H1 (cell line): Measurements from ENCODE around the gene NPTXR.

Experiments used
- ATF2 ChIP-seq: IDR thresholded peaks from 2 replicates; pipeline ENCODE4 v1.6.1; 2012; ENCODE audit warnings: low read length, inconsistent platforms
- ATF3 ChIP-seq: IDR thresholded peaks from 2 replicates; pipeline ENCODE4 v1.6.1; 2011; ENCODE audit warnings: low read depth, mild to moderate bottlenecking, low read length; ENCODE audit not compliant: insufficient read depth
- CHD2 ChIP-seq: IDR thresholded peaks from 2 replicates; pipeline ENCODE4 v1.6.1; 2012; ENCODE audit warnings: low read length, improper control_type of control experiment
- CTCF ChIP-seq, 3 experiments: IDR thresholded peaks; 1 replicate in 2 of 3; 2 replicates in 1 of 3; pipeline versions ENCODE4 v1.5.1 to v1.6.1; 2011; ENCODE audit warnings: low read length in 3 of 3, mild to moderate bottlenecking in 3 of 3, inconsistent platforms in 2 of 3, low read depth in 1 of 3, moderate library complexity in 1 of 3; ENCODE audit not compliant: insufficient read depth in 1 of 3; ENCODE audit errors: control extremely low read depth in 1 of 3
- E2F6 ChIP-seq: IDR thresholded peaks from 2 replicates; pipeline ENCODE4 v1.6.1; 2012; ENCODE audit warnings: inconsistent platforms
- KDM5A ChIP-seq: fragments of 200-600 bp; IDR thresholded peaks from 2 replicates; pipeline ENCODE4 v1.7.1; 2012; ENCODE audit warnings: mild to moderate bottlenecking, low read length, inconsistent platforms, mixed read lengths
- POLR2A ChIP-seq, 2 experiments: IDR thresholded peaks; 1 replicate in 1 of 2; 2 replicates in 1 of 2; pipeline ENCODE4 v1.6.1; 2011; ENCODE audit warnings: low read depth in 2 of 2, low read length in 2 of 2, mild to moderate bottlenecking in 2 of 2; ENCODE audit errors: control extremely low read depth in 1 of 2
- RAD21 ChIP-seq, 2 experiments: IDR thresholded peaks in 1 of 2; conservative IDR thresholded peaks in 1 of 2; 2 replicates each; pipeline ENCODE4 v1.6.1; 2011; ENCODE audit warnings: low read depth in 2 of 2, low read length in 2 of 2, improper control_type of control experiment in 1 of 2, inconsistent platforms in 1 of 2, mild to moderate bottlenecking in 1 of 2, moderate library complexity in 1 of 2
- RBBP5 ChIP-seq: IDR thresholded peaks from 2 replicates; pipeline ENCODE4 v1.7.1; 2012; ENCODE audit warnings: low read depth, mild to moderate bottlenecking, inconsistent platforms, low read length, moderate library complexity, borderline replicate concordance
- SIN3A ChIP-seq, 2 experiments: IDR thresholded peaks in 1 of 2; conservative IDR thresholded peaks in 1 of 2; 2 replicates each; pipeline ENCODE4 v1.6.1; 2011 to 2012; ENCODE audit warnings: low read length in 2 of 2, improper control_type of control experiment in 1 of 2, low read depth in 1 of 2, mild to moderate bottlenecking in 1 of 2

- TF ChIP-seq ATF2 (no peak), CTCF (IDR thresholded peaks at IDR 0.05; ENCODE audit: control extremely low read depth in 1 of 3, insufficient read depth in 1 of 3, low read depth in 1 of 3, low read length in 3 of 3) (no peak), SIN3A (conservative IDR thresholded peaks at IDR 0.05 in 1 of 2, IDR thresholded peaks at IDR 0.05 in 1 of 2; ENCODE audit: low read depth in 1 of 2, low read length in 2 of 2) (no peak), KDM5A (no peak), CHD2 (no peak), ATF3 (no peak), RBBP5 (no peak), POLR2A (IDR thresholded peaks at IDR 0.05; ENCODE audit: control extremely low read depth in 1 of 2, low read depth in 2 of 2, low read length in 2 of 2) (no peak), E2F6 (no peak), RAD21 (IDR thresholded peaks at IDR 0.05 in 1 of 2, conservative IDR thresholded peaks at IDR 0.05 in 1 of 2; ENCODE audit: low read depth in 2 of 2, low read length in 2 of 2) (no peak)
Observed at GRCh38 chr22:38890377-38890776, 46.5 kb upstream of the NPTXR start.
